CD14-positive monocyte (primary cell): ENCODE results near the gene HS3ST6. TPM values are rescaled to one million over a fixed set of nuclear protein-coding genes. Genes with fewer than 3 reads are reported as not detected.

Experiments
- DNase-seq, 3 donors: peaks; one replicate each; pipeline ENCODE4 v3.0.0-alpha.2; 2011 to 2022
- H2AFZ ChIP-seq: 2 replicates; pipeline ENCODE4 v1.6.0; 2012; ENCODE audit warnings: mild to moderate bottlenecking, low read depth, low read length, inconsistent platforms; ENCODE audit not compliant: insufficient read depth, poor library complexity, severe bottlenecking
- H3K27ac ChIP-seq, 2 donors: 1 replicate in 1 of 2; 2 replicates in 1 of 2; pipeline ENCODE4 v1.5.1; 2012 to 2013; ENCODE audit warnings: low read length in 2 of 2, control low read depth in 1 of 2, inconsistent platforms in 1 of 2, low read depth in 1 of 2, mild to moderate bottlenecking in 1 of 2
- H3K27me3 ChIP-seq, 2 donors: one replicate each; pipeline versions ENCODE4 v1.6.0 to v1.6.1; 2011 to 2013; ENCODE audit warnings: low read length in 2 of 2; ENCODE audit not compliant: control insufficient read depth in 2 of 2, insufficient read depth in 2 of 2
- H3K36me3 ChIP-seq, 2 donors: replicated peaks in 1 of 2; 1 replicate in 1 of 2; 2 replicates in 1 of 2; pipeline versions ENCODE4 v1.5.1 to v1.6.1; 2012 to 2013; ENCODE audit warnings: low read length in 2 of 2, control low read depth in 1 of 2, inconsistent platforms in 1 of 2, mild to moderate bottlenecking in 1 of 2; ENCODE audit not compliant: insufficient read depth in 2 of 2, control insufficient read depth in 1 of 2
- H3K4me1 ChIP-seq, 2 donors: 1 replicate in 1 of 2; 2 replicates in 1 of 2; pipeline versions ENCODE4 v1.5.1 to v1.6.1; 2012 to 2013; ENCODE audit warnings: low read length in 2 of 2, control low read depth in 1 of 2, inconsistent platforms in 1 of 2, mild to moderate bottlenecking in 1 of 2, moderate library complexity in 1 of 2; ENCODE audit not compliant: insufficient read depth in 2 of 2, control insufficient read depth in 1 of 2
- H3K4me2 ChIP-seq: replicated peaks from 2 replicates; pipeline ENCODE3; 2012; ENCODE audit warnings: low read length, moderate library complexity, mild to moderate bottlenecking; ENCODE audit not compliant: poor library complexity, severe bottlenecking; ENCODE audit errors: extremely low read depth
- H3K4me3 ChIP-seq, 3 experiments: fragments of 200-600 bp in 1 of 3; sonication (generic) in 1 of 3; replicated peaks in 1 of 3; 1 replicate in 2 of 3; 2 replicates in 1 of 3; pipeline ENCODE4 v1.5.1; 2011 to 2013; ENCODE audit warnings: low read length in 3 of 3, mild to moderate bottlenecking in 3 of 3, control low read depth in 2 of 3, low read depth in 2 of 3, inconsistent platforms in 1 of 3, moderate library complexity in 1 of 3
- H3K79me2 ChIP-seq: 2 replicates; pipeline ENCODE4 v1.6.0; 2012; ENCODE audit warnings: mild to moderate bottlenecking, control low read depth, inconsistent platforms, low read length, moderate library complexity; ENCODE audit not compliant: insufficient read depth
- H3K9ac ChIP-seq: 2 replicates; pipeline ENCODE4 v1.6.0; 2017; ENCODE audit warnings: low read length, mild to moderate bottlenecking; ENCODE audit not compliant: insufficient read depth, poor library complexity, severe bottlenecking
- H3K9me3 ChIP-seq, 2 donors: replicated peaks in 1 of 2; 1 replicate in 1 of 2; 2 replicates in 1 of 2; pipeline versions ENCODE4 v1.5.1 to v1.6.1; 2012 to 2013; ENCODE audit warnings: low read length in 2 of 2, control low read depth in 1 of 2; ENCODE audit not compliant: control insufficient read depth in 1 of 2, insufficient read depth in 1 of 2
- H4K20me1 ChIP-seq: 2 replicates; pipeline ENCODE4 v1.6.0; 2012; ENCODE audit warnings: mild to moderate bottlenecking, low read length, control low read depth, moderate library complexity; ENCODE audit not compliant: insufficient read depth
- H3K27ac Mint-ChIP-seq, 7 donors: one replicate each; pipeline ENCODE4 v1.8.0; 2020; ENCODE audit warnings: mild to moderate bottlenecking in 7 of 7, mixed read lengths in 7 of 7, moderate library complexity in 6 of 7, inconsistent platforms in 2 of 7
- H3K27me3 Mint-ChIP-seq, 3 donors: one replicate each; pipeline ENCODE4 v1.8.0; 2021 to 2022; ENCODE audit warnings: low read depth in 3 of 3, mild to moderate bottlenecking in 3 of 3, mixed read lengths in 3 of 3, moderate library complexity in 3 of 3, inconsistent platforms in 1 of 3
- H3K36me3 Mint-ChIP-seq, 2 donors: one replicate each; pipeline ENCODE4 v1.8.0; 2020; ENCODE audit warnings: mixed read lengths in 2 of 2, inconsistent platforms in 1 of 2, mild to moderate bottlenecking in 1 of 2
- H3K4me1 Mint-ChIP-seq: one replicate; pipeline ENCODE4 v1.8.0; 2020; ENCODE audit warnings: mild to moderate bottlenecking, mixed read lengths
- H3K4me3 Mint-ChIP-seq, 2 donors: one replicate each; pipeline ENCODE4 v1.8.0; 2020; ENCODE audit warnings: mild to moderate bottlenecking in 2 of 2, mixed read lengths in 2 of 2, moderate library complexity in 1 of 2
- H3K9me3 Mint-ChIP-seq, 7 donors: one replicate each; pipeline ENCODE4 v1.8.0; 2020 to 2022; ENCODE audit warnings: mixed read lengths in 7 of 7, mild to moderate bottlenecking in 6 of 7, moderate library complexity in 6 of 7, inconsistent platforms in 2 of 7
- WGBS: methylation state at CpG from one replicate; pipeline ENCODE4 v1.1.5; 2013; ENCODE audit warnings: missing lambda C conversion rate; ENCODE audit not compliant: insufficient coverage; 5-methylcytosine and 5-hydroxymethylcytosine counted together
- intact Hi-C, 2 donors: fragments of 100-400 bp; cut with micrococcal nuclease; formaldehyde crosslinking; loops; one replicate each; pipeline versions ENCODE4 v1.15.0 to v1.15.1; 2023
- polyA plus RNA-seq, 3 donors: library from polyadenylated mRNA; depleted of rRNA in 1 of 3; unstranded in 2 of 3; stranded (reverse) in 1 of 3; fragments of 300-500 nt in 2 of 3; fragments of >200 nt in 1 of 3; fragmentation: Illumina TruSeq in 2 of 3; gene quantifications; 1 replicate in 2 of 3; 2 replicates in 1 of 3; pipeline ENCODE4 v1.2.3, GENCODE V29; 2012 to 2021
- TF ChIP-seq, protein P1 (sequence below): fragments of 200-600 bp; IDR thresholded peaks from one replicate; pipeline ENCODE4 v1.8.0; 2022; ENCODE audit warnings: antibody characterized with exemption, mild to moderate bottlenecking

The HS3ST6 gene
- polyA plus RNA-seq, 3 donors, result not detected

DNA sequence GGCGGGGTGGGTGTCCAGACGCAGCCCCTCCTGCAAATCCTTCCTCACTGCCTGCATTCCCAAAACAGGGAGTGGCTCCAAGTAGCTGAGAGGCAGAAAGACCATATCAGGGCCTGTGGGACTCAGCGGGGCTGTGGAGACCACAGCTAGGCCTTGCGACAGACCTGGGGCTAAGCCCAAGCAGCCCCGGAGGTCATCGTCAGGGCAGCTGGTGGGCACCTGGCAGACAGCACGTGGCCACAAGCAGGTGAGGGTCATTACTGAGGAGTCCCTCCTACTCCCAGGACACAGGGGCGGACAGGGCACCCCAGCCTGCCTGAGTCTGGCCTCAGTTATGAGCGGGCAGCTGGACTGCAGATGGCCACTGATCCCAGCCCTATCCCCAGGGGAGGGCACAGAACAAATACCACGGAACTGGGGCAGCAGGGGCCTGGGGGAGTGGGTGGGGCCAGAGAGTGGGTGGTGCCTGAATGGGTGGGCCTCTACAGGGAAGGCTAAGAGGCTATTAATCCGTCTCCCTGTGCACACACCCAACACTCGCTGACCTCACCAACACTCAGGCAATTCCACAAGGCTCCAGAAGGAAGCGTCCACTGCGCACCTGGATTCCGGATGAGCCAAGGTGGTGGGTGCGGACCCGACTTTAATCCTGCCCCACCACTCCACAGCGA is 8.5 kb downstream of the HS3ST6 start:
- H3K4me3 Mint-ChIP-seq, result no peak overlapping the region
- H3K4me1 Mint-ChIP-seq, result no peaks in the 10 kb centered on the region
- H3K9me3 Mint-ChIP-seq, result peaks cover 0 to 1% (median 0%) of the 10 kb centered on the region in 7 donors

GRCh38 chr16:1908983-1909382 is 9.2 kb downstream of the HS3ST6 start:
- Histone ChIP-seq H3K27ac (no peak overlapping the region), H3K9ac (no peak overlapping the region), H2AFZ (no peak overlapping the region), H4K20me1 (no peaks in the 10 kb centered on the region), H3K27me3 (peaks cover 0 to 9% of the 10 kb centered on the region in 2 donors), H3K36me3 (no peaks in the 10 kb centered on the region), H3K4me1 (no peaks in the 10 kb centered on the region), H3K4me2 (no peak overlapping the region), H3K4me3 (no peak overlapping the region), H3K79me2 (no peaks in the 10 kb centered on the region), H3K9me3 (no peaks in the 10 kb centered on the region)
- Mint-ChIP-seq H3K9me3 (peaks cover 0 to 1% (median 0%) of the 10 kb centered on the region in 7 donors), H3K4me1 (no peaks in the 10 kb centered on the region), H3K36me3 (no peaks in the 10 kb centered on the region), H3K4me3 (peak overlapping the region in 1 of 2 donors; percentile 39), H3K27ac (no peak overlapping the region), H3K27me3 (peaks cover 27 to 52% (median 29%) of the 10 kb centered on the region in 3 donors)
- TF ChIP-seq, protein P1, sequence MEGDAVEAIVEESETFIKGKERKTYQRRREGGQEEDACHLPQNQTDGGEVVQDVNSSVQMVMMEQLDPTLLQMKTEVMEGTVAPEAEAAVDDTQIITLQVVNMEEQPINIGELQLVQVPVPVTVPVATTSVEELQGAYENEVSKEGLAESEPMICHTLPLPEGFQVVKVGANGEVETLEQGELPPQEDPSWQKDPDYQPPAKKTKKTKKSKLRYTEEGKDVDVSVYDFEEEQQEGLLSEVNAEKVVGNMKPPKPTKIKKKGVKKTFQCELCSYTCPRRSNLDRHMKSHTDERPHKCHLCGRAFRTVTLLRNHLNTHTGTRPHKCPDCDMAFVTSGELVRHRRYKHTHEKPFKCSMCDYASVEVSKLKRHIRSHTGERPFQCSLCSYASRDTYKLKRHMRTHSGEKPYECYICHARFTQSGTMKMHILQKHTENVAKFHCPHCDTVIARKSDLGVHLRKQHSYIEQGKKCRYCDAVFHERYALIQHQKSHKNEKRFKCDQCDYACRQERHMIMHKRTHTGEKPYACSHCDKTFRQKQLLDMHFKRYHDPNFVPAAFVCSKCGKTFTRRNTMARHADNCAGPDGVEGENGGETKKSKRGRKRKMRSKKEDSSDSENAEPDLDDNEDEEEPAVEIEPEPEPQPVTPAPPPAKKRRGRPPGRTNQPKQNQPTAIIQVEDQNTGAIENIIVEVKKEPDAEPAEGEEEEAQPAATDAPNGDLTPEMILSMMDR, result no peak
- intact Hi-C loops, result no loop called here
- WGBS, result 89% methylated on average over 3 of the region's 9 CpGs
- DNase-seq, result no peak

More for the DNA sequence above, 8.5 kb downstream of the HS3ST6 start:
- intact Hi-C loops, result no loop called here
- Mint-ChIP-seq H3K36me3 (no peaks in the 10 kb centered on the region), H3K27me3 (peaks cover 29 to 54% (median 30%) of the 10 kb centered on the region in 3 donors), H3K27ac (no peak overlapping the region)
- Histone ChIP-seq H3K27me3 (peaks cover 0 to 12% of the 10 kb centered on the region in 2 donors), H4K20me1 (no peaks in the 10 kb centered on the region), H3K9me3 (no peaks in the 10 kb centered on the region), H3K4me2 (no peak overlapping the region), H3K79me2 (no peaks in the 10 kb centered on the region), H3K27ac (no peak overlapping the region), H3K9ac (no peak overlapping the region), H3K4me3 (no peak overlapping the region), H3K36me3 (no peaks in the 10 kb centered on the region), H3K4me1 (no peaks in the 10 kb centered on the region), H2AFZ (no peak overlapping the region)
- WGBS, result 88% methylated on average over 14 of the region's 18 CpGs
- DNase-seq, result no peak
- TF ChIP-seq, protein P1, result no peak
